ENCODE measurements around the gene NCAPD3. TPM values are rescaled to one million over a fixed set of nuclear protein-coding genes. Genes with fewer than 3 reads are reported as not detected.

The NCAPD3 gene
- total RNA-seq, 3 donors from 2014 or later: 12.6 to 19.8 (median 16.6) TPM

GRCh38 chr11:134242376-134242775 lies 18.6 kb upstream of the NCAPD3 start:
- no peak for TF ChIP-seq CTCF (IDR thresholded peaks at IDR 0.05)
- ATAC-seq (no peak), DNase-seq (no peak)
- H3K9me3 ChIP-seq: no peaks in the 10 kb centered on the region
- H3K4me1 ChIP-seq (ENCODE audit: low read depth): no peaks in the 10 kb centered on the region
- H3K36me3 ChIP-seq (ENCODE audit: low read depth): peaks cover 6% of the 10 kb centered on the region
- no peak overlapping the region for H3K4me3 ChIP-seq
- intact Hi-C loops (cut with DNase I, micrococcal nuclease): no loop called here

- H3K9me3 ChIP-seq: no peaks in the 10 kb centered on the region
- TF ChIP-seq CTCF (IDR thresholded peaks at IDR 0.05): no peak
- intact Hi-C loops (cut with DNase I, micrococcal nuclease): no loop called here
- ATAC-seq: no peak
- H3K4me3 ChIP-seq: no peak overlapping the region
- no peaks in the 10 kb centered on the region for H3K4me1 ChIP-seq (ENCODE audit: low read depth)
- DNase-seq: no peak
- H3K36me3 ChIP-seq (ENCODE audit: low read depth): peaks cover 6% of the 10 kb centered on the region
Observed at GRCh38 chr11:134240592-134240991, 16.8 kb upstream of the NCAPD3 start.

GRCh38 chr11:134238956-134239355 lies 15.2 kb upstream of the NCAPD3 start:
- H3K4me3 ChIP-seq: no peak overlapping the region
- intact Hi-C loops (cut with DNase I, micrococcal nuclease): no loop called here
- peaks cover 6% of the 10 kb centered on the region for H3K36me3 ChIP-seq (ENCODE audit: low read depth)
- no peak for TF ChIP-seq CTCF (IDR thresholded peaks at IDR 0.05)
- no peak for DNase-seq
- no peak for ATAC-seq
- no peaks in the 10 kb centered on the region for H3K9me3 ChIP-seq
- no peaks in the 10 kb centered on the region for H3K4me1 ChIP-seq (ENCODE audit: low read depth)

- no peak for TF ChIP-seq CTCF (IDR thresholded peaks at IDR 0.05)
- no peak overlapping the region for H3K4me3 ChIP-seq
- no peaks in the 10 kb centered on the region for H3K4me1 ChIP-seq (ENCODE audit: low read depth)
- H3K9me3 ChIP-seq: no peaks in the 10 kb centered on the region
- DNase-seq (no peak), ATAC-seq (no peak)
- no peaks in the 10 kb centered on the region for H3K36me3 ChIP-seq (ENCODE audit: low read depth)
- intact Hi-C loops (cut with DNase I, micrococcal nuclease): no loop called here
Observed at GRCh38 chr11:134237557-134237922, 13.8 kb upstream of the NCAPD3 start.

GRCh38 chr11:134236834-134237556 lies 13.2 kb upstream of the NCAPD3 start:
- Histone ChIP-seq H3K4me1 (ENCODE audit: low read depth) (peaks cover 3% of the 10 kb centered on the region), H3K4me3 (no peak overlapping the region), H3K9me3 (no peaks in the 10 kb centered on the region), H3K36me3 (ENCODE audit: low read depth) (no peaks in the 10 kb centered on the region)
- DNase-seq (no peak), ATAC-seq (no peak)
- TF ChIP-seq CTCF (IDR thresholded peaks at IDR 0.05): no peak
- intact Hi-C loops (cut with DNase I, micrococcal nuclease): no loop called here

- intact Hi-C loops (cut with DNase I, micrococcal nuclease): no loop called here
- TF ChIP-seq CTCF (IDR thresholded peaks at IDR 0.05): no peak
- no peak for ATAC-seq
- H3K4me1 ChIP-seq (ENCODE audit: low read depth): peaks cover 3% of the 10 kb centered on the region
- no peaks in the 10 kb centered on the region for H3K9me3 ChIP-seq
- no peaks in the 10 kb centered on the region for H3K36me3 ChIP-seq (ENCODE audit: low read depth)
- no peak overlapping the region for H3K4me3 ChIP-seq
- DNase-seq: no peak
Observed at GRCh38 chr11:134235399-134235798, 11.6 kb upstream of the NCAPD3 start.

Measured in mucosa of descending colon (tissue), 3 donors.